GM12878 (cell line): ENCODE results near the gene DUOXA2.

Source experiments
- BMI1 ChIP-seq: fragments of 450-650 bp; IDR thresholded peaks from 2 replicates; pipeline ENCODE4 v1.6.1; 2016; ENCODE audit warnings: mild to moderate bottlenecking, moderate library complexity, borderline replicate concordance
- CBX5 ChIP-seq: sonication (generic); IDR thresholded peaks from 2 replicates; pipeline ENCODE4 v1.6.1; 2016; ENCODE audit warnings: low read depth, moderate library complexity, mild to moderate bottlenecking, inconsistent platforms
- EZH2 ChIP-seq: IDR thresholded peaks from 2 replicates; pipeline ENCODE4 v1.6.1; 2012; ENCODE audit warnings: low read depth, mild to moderate bottlenecking, control low read depth, inconsistent platforms, low read length, borderline replicate concordance; ENCODE audit not compliant: control insufficient read depth
- HCFC1 ChIP-seq: fragments of 150-350 bp; IDR thresholded peaks from 2 replicates; pipeline ENCODE4 v1.6.1; 2014; ENCODE audit warnings: low read length
- POLR2AphosphoS5 ChIP-seq: IDR thresholded peaks from 2 replicates; pipeline ENCODE4 v1.6.1; 2011; ENCODE audit warnings: mild to moderate bottlenecking, low read length, inconsistent platforms
- SMC3 ChIP-seq: IDR thresholded peaks from 2 replicates; pipeline ENCODE4 v1.6.1; 2011; ENCODE audit warnings: low read length, improper control_type of control experiment, borderline replicate concordance
- SRF ChIP-seq, 2 experiments: IDR thresholded peaks; 2 replicates each; pipeline ENCODE4 v1.6.1; 2011; ENCODE audit warnings: low read depth in 2 of 2, low read length in 2 of 2, mild to moderate bottlenecking in 1 of 2, moderate library complexity in 1 of 2
- ZNF274 ChIP-seq: IDR thresholded peaks from one replicate; pipeline ENCODE4 v1.8.0; 2011; ENCODE audit not compliant: insufficient read length, insufficient read depth
- TF ChIP-seq, protein P1 (sequence below), 3 experiments: IDR thresholded peaks in 2 of 3; conservative IDR thresholded peaks in 1 of 3; 2 replicates each; pipeline ENCODE4 v1.5.1; 2011; ENCODE audit warnings: low read depth in 3 of 3, low read length in 3 of 3, mild to moderate bottlenecking in 3 of 3, control low read depth in 2 of 3, moderate library complexity in 2 of 3, inconsistent platforms in 1 of 3, mixed read lengths in 1 of 3; ENCODE audit not compliant: control insufficient read depth in 2 of 3, insufficient read depth in 1 of 3; ENCODE audit errors: extremely low read depth in 1 of 3
- TF ChIP-seq, protein P2 (sequence below): fragments of 450-650 bp; IDR thresholded peaks from 2 replicates; pipeline ENCODE4 v1.6.1; 2017; ENCODE audit warnings: mild to moderate bottlenecking, low read depth, inconsistent platforms; ENCODE audit not compliant: poor library complexity, severe bottlenecking

DNA sequence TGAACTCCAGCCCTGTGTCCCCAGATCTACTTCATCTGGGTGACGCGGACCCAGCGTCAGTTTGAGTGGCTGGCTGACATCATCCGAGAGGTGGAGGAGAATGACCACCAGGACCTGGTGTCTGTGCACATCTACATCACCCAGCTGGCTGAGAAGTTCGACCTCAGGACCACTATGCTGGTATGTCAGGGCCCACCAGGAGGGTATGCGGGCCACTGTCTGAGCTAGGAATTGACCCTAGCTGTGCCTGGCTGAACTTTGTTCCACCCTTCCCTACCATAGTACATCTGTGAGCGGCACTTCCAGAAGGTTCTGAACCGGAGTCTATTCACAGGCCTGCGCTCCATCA, 49.4 kb downstream of the DUOXA2 start:
- TF ChIP-seq ZNF274 = no peak
- TF ChIP-seq, protein P1, sequence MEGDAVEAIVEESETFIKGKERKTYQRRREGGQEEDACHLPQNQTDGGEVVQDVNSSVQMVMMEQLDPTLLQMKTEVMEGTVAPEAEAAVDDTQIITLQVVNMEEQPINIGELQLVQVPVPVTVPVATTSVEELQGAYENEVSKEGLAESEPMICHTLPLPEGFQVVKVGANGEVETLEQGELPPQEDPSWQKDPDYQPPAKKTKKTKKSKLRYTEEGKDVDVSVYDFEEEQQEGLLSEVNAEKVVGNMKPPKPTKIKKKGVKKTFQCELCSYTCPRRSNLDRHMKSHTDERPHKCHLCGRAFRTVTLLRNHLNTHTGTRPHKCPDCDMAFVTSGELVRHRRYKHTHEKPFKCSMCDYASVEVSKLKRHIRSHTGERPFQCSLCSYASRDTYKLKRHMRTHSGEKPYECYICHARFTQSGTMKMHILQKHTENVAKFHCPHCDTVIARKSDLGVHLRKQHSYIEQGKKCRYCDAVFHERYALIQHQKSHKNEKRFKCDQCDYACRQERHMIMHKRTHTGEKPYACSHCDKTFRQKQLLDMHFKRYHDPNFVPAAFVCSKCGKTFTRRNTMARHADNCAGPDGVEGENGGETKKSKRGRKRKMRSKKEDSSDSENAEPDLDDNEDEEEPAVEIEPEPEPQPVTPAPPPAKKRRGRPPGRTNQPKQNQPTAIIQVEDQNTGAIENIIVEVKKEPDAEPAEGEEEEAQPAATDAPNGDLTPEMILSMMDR (IDR thresholded peaks at IDR 0.05 in 2 of 3, conservative IDR thresholded peaks at IDR 0.05 in 1 of 3; ENCODE audit: control insufficient read depth in 2 of 3, extremely low read depth in 1 of 3, insufficient read depth in 1 of 3, low read depth in 3 of 3, low read length in 3 of 3) = no peak
- no peak for TF ChIP-seq POLR2AphosphoS5
- TF ChIP-seq SRF (IDR thresholded peaks at IDR 0.05; ENCODE audit: low read depth in 2 of 2, low read length in 2 of 2) = no peak
- TF ChIP-seq BMI1 = no peak
- TF ChIP-seq SMC3 = no peak
- TF ChIP-seq HCFC1 = no peak
- no peak for TF ChIP-seq EZH2
- TF ChIP-seq, protein P2, sequence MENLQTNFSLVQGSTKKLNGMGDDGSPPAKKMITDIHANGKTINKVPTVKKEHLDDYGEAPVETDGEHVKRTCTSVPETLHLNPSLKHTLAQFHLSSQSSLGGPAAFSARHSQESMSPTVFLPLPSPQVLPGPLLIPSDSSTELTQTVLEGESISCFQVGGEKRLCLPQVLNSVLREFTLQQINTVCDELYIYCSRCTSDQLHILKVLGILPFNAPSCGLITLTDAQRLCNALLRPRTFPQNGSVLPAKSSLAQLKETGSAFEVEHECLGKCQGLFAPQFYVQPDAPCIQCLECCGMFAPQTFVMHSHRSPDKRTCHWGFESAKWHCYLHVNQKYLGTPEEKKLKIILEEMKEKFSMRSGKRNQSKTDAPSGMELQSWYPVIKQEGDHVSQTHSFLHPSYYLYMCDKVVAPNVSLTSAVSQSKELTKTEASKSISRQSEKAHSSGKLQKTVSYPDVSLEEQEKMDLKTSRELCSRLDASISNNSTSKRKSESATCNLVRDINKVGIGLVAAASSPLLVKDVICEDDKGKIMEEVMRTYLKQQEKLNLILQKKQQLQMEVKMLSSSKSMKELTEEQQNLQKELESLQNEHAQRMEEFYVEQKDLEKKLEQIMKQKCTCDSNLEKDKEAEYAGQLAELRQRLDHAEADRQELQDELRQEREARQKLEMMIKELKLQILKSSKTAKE = no peak
- no peak for TF ChIP-seq CBX5
